Measurements from ENCODE around the gene IGFBP1.

IGFBP1 gene

DNA sequence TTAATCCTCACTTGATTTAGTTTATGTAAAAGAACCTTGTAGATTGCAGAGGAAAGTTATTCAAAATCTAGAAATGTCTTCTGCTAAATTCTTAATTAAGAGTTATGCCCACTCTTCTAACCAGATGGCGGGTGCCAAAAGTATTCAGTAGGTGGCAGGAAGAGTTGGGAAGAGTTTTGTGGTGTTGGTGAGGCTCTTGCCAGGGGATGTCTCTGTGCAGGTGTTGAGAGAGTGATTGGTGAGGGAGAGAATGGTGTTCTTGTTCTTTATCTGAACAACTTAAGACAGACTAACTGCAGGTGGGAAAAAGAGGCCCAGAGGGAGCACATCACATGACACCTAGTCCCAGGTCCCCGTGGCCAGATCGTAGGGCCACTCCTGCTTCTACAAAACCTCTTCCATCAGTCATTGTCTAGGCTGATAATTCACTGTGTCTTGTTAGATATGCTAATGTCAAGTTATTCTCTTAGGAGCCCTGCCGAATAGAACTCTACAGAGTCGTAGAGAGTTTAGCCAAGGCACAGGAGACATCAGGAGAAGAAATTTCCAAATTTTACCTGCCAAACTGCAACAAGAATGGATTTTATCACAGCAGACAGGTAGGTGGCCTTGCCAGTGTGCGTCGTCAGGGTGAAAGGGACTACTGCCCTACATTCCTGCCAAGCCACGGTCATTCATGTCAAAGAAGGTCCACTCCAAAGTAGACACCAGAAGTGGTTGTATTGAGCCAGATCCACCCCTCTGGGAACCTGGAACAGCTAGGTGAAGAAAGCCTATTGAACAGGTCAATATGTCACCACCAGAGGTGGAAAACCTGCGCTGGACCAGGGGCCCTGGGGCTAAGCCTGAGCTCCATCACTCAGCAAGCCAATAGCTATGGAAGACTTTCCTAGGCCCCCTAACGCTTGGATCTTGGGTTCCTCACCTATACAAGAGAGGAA is 3.4 kb downstream of the IGFBP1 start:
- H3K27ac ChIP-seq: no peak overlapping the region
- TF ChIP-seq CTCF (IDR thresholded peaks at IDR 0.05): peak; percentile 67
- no peak for TF ChIP-seq ZFX (IDR thresholded peaks at IDR 0.05; ENCODE audit: borderline replicate concordance)

DNA sequence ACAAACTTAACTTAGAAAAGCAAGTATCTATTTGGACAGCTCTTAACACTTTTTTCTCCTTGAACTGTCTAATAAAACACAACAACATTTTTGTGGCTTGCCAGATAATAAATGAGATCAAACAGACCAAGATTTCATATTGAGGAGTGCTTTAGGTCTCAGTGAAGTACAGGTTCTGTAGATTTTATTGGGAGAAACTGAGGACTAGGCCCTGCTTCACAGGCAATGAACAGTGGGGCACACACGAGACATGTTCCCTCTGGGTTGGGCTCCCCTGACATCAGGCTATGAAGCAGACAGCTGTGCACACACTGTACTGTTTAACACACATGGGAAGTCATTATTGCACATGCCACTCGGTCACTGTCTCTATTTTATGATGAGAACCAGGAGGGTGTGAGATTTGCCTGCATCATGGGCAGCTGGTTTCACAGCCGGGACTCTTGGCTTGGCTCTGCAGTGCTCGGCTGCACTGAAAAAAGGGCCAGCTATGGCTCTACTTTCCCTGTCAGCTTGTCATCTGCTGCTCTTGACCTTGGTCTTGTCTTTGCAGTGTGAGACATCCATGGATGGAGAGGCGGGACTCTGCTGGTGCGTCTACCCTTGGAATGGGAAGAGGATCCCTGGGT is 4.2 kb downstream of the IGFBP1 start:
- TF ChIP-seq ZFX (IDR thresholded peaks at IDR 0.05; ENCODE audit: borderline replicate concordance) (no peak), CTCF (IDR thresholded peaks at IDR 0.05) (no peak)

DNA sequence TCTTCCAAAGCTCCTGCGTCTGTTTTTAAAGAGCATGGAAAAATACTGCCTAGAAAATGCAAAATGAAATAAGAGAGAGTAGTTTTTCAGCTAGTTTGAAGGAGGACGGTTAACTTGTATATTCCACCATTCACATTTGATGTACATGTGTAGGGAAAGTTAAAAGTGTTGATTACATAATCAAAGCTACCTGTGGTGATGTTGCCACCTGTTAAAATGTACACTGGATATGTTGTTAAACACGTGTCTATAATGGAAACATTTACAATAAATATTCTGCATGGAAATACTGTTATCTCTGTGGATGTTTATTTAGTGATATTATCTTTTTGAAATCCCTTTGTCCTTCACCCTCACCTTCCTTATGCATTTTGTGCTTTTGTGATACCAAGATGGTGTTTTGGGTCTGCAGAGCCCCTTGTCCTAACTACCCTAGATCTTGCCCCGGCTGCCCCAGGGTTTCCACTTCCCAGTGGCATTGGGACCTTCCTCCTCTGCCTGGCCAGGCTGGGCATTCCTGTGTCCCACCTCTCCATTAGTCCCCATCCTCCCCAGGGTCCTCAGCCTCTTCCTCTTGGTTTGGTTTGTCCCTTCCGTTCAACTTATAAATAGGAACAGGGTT is 5.2 kb downstream of the IGFBP1 start:
- H3K27ac ChIP-seq: no peak overlapping the region
- no peak for TF ChIP-seq ZFX (IDR thresholded peaks at IDR 0.05; ENCODE audit: borderline replicate concordance)

More for the DNA sequence above, 4.2 kb downstream of the IGFBP1 start:
- H3K27ac ChIP-seq: no peak overlapping the region

- no peak overlapping the region for H3K27ac ChIP-seq
- TF ChIP-seq ZFX (IDR thresholded peaks at IDR 0.05; ENCODE audit: borderline replicate concordance): no peak
- no peak for TF ChIP-seq CTCF (IDR thresholded peaks at IDR 0.05)
Measured at GRCh38 chr7:45893996-45894664, 5.8 kb downstream of the IGFBP1 start.

- no peak overlapping the region for H3K27ac ChIP-seq
- TF ChIP-seq ZFX (IDR thresholded peaks at IDR 0.05; ENCODE audit: borderline replicate concordance): no peak
Measured at GRCh38 chr7:45894665-45895062, 6.4 kb downstream of the IGFBP1 start.

GRCh38 chr7:45897042-45897690 is 8.9 kb downstream of the IGFBP1 start:
- H3K27ac ChIP-seq: no peak overlapping the region
- TF ChIP-seq ZFX (IDR thresholded peaks at IDR 0.05; ENCODE audit: borderline replicate concordance) (no peak), CTCF (IDR thresholded peaks at IDR 0.05) (no peak)

- no peak for TF ChIP-seq CTCF (IDR thresholded peaks at IDR 0.05)
- no peak for TF ChIP-seq ZFX (IDR thresholded peaks at IDR 0.05; ENCODE audit: borderline replicate concordance)
- no peak overlapping the region for H3K27ac ChIP-seq
Measured at GRCh38 chr7:45898222-45898621, 9.9 kb downstream of the IGFBP1 start.
